Activated CD8-positive, alpha-beta memory T cell treated with anti-CD3 and anti-CD28 coated beads for 36 hours (primary cell): ENCODE data around the gene PNMT. TPM values are rescaled to one million over a fixed set of nuclear protein-coding genes. Genes with fewer than 3 reads are reported as not detected.

Source experiments
- CTCF ChIA-PET: fragments of 350-600 bp; sonication (Branson Sonifier 250); formaldehyde crosslinking; loops from one replicate; lab custom pipeline; 2021; ENCODE audit warnings: antibody characterized with exemption; lab: Charles Lee
- POLR2A ChIA-PET: fragments of 350-600 bp; sonication (Branson Sonifier 250); formaldehyde crosslinking; loops from one replicate; lab custom pipeline; 2021; ENCODE audit warnings: antibody characterized with exemption; lab: Charles Lee
- total RNA-seq, 2 experiments: library from RNA; stranded (reverse); gene quantifications; one replicate each; pipeline ENCODE4 v1.2.3, GENCODE V29; 2021

PNMT gene, protein sequence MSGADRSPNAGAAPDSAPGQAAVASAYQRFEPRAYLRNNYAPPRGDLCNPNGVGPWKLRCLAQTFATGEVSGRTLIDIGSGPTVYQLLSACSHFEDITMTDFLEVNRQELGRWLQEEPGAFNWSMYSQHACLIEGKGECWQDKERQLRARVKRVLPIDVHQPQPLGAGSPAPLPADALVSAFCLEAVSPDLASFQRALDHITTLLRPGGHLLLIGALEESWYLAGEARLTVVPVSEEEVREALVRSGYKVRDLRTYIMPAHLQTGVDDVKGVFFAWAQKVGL
- under 1 TPM in 1 of 2 experiments, not detected in 1; 0.23 TPM for total RNA-seq

GRCh38 chr17:39667945-39668924 lies at the start of gene PNMT:
TSS of gene PNMT (plus strand) at chr17:39668453. CDS start at chr17:39668476, 23 bp downstream.
- POLR2A ChIA-PET: interaction anchor here (0.7 kb wide), 1 partner anchor 20 kb away, joined by 3 read pairs; the partner anchor contains the start of gene PGAP3
- CTCF ChIA-PET: interaction anchor here (0.6 to 4.1 kb wide), 12 partner anchors 11 to 120 kb away, joined by 3 to 28 read pairs (median 4); partner anchors contain the start of gene PGAP3

DNA sequence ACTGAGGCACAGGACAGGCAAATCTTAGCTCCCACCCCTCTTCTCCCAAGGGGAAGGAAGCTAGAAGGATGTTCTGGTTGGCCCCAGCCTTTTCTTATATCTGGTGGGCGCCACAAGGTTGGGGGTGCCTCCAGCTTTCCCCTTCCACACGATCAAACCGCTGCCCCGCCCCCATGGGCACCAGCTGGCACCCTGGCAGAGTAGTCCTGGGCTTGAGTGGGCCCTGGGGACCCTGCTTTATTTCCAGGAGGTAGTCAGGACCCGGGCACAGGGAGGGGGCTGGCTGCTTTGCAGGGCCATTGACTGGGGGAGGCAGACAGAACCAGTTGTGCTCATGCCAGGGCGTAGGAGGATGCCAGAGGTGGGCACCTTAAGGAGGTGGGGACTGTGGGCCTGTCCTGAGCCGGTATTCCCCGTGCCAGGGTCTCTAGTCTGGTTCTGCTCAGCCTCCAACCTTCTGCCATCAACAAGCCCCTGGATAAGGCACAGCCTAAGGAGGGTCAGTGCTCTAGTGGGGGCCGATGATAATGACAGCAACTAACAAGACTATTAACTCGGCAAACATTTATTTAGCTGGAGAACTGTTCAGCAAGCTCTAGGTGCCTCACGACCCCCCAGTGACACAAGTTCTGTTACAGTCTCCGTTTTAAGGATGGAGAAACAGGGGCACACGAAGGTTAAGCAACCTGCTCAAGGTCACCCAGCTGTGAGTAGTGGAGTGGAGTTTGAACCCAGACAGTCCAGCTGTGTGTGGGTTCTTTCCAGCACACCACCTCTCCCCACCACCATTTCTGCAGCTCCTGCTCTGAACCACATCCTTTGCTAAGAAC lies 49.1 kb upstream of the PNMT start:
- ChIA-PET POLR2A (interaction anchor here (0.6 to 0.8 kb wide), 2 partner anchors 16 to 431 kb away, joined by 3 read pairs; no protein-coding TSS in a partner anchor), CTCF (interaction anchor here (0.6 to 7.4 kb wide), 9 partner anchors 8 to 134 kb away, joined by 3 to 80 read pairs (median 3); partner anchors contain the start of gene STARD3)

DNA sequence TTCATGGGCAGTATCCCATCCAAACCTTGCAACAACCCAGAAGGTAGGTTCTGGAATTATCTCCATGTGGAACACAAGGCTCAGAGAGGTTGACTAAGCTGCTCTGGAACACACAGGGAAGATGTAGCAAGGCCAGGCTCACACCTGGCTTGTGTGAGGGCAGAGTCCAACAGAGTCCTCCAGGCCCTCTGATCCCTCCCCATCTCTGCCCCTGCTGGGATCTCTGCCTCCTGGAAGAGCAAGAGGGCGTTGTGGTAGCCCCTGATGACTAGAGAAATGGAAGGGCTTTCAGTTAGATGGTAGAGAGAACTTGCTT lies 48.5 kb upstream of the PNMT start:
- ChIA-PET CTCF (interaction anchor here (0.6 to 7.4 kb wide), 4 partner anchors 9 to 70 kb away, joined by 3 to 80 read pairs (median 3); partner anchors contain the start of gene STARD3), POLR2A (no interaction called here)

DNA sequence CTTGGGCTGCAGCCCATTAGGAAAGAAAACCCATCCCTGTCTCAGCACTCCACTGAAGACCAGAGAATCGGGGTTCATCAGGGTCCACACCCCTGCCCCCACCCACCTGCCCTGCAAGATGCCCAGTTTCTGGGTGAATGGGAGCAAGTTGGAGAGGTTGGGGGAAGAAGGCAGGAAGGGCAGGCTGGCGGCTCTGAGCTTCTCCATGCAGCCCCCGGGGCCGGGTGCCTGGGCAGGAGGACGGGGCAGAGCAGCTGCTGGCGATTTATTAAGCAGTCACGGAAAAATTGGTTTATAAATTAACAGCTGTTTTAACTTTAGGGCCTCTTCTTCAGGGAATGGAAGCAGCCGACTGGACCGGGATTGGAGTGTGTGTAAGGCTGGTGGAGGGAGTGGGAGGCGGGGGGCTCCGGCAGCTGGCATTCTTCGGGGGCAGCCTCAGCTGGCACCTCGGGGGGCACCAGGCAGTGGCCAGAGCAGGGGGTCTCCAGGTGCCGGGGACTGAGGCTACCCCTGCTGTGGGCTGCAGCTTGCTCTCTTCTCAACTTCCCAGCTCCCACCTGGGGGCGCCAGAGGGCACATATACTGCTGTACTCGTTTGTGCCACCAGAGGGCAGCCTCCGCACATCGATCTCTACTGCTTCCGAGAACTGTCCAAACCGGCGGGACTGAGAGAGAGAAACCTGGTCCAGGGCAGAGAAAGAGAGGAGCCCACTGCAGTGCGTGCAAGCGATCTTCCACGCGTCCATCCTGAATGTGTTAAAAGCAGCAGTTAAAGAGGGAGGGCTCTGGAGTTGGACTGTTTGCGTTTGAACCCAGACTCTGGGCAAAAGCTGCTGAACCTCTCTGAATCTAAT lies 46.5 kb upstream of the PNMT start:
- POLR2A ChIA-PET: interaction anchor here (0.8 to 0.9 kb wide), 2 partner anchors 31 to 131 kb away, joined by 3 read pairs; no protein-coding TSS in a partner anchor
- CTCF ChIA-PET: interaction anchor here (0.5 to 7.4 kb wide), 60 partner anchors 8 to 873 kb away, joined by 3 to 80 read pairs (median 5); partner anchors contain the start of genes MIEN1, NEUROD2, PGAP3 and PNMT

GRCh38 chr17:39622380-39623006 lies 45.8 kb upstream of the PNMT start:
- POLR2A ChIA-PET: interaction anchor here (0.9 kb wide), 1 partner anchor 30 kb away, joined by 3 read pairs; no protein-coding TSS in a partner anchor
- CTCF ChIA-PET: interaction anchor here (0.6 to 7.4 kb wide), 43 partner anchors 10 to 872 kb away, joined by 3 to 80 read pairs (median 7); partner anchors contain the start of genes IKZF3, MIEN1, NEUROD2 and PGAP3

DNA sequence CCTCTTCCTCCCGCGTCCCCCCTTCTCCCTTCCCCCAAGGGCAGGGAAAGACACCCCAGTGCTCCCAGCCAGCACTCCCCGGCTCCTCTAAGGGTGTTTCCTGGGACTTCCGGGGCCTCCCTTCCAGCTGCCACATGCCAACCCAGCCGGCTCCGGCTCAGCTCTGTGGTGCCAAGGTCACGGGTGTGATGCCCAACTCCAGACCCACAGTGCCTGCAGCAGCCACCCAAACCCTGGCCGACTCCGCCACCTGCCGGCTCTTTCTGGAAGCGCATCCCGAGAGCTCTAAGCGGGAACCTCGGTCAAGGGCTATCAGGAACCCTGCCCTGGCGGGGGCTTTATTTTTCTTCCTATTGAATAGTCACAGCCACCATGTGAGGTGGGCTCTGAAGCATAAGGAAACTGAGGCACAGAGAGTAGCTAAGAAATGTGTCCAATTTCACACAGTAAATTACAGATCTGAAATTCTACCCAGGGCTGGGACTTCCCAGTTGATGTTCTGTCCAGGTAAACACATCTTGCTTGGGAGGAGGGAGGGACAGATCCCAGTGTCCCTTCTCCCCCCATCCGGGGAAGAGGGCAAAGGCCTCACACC lies 44.8 kb upstream of the PNMT start:
- ChIA-PET POLR2A (no interaction called here), CTCF (interaction anchor here (0.6 to 7.4 kb wide), 26 partner anchors 9 to 1104 kb away, joined by 3 to 80 read pairs (median 5); partner anchors contain the start of genes IKZF3, MIEN1, NEUROD2 and STARD3)

DNA sequence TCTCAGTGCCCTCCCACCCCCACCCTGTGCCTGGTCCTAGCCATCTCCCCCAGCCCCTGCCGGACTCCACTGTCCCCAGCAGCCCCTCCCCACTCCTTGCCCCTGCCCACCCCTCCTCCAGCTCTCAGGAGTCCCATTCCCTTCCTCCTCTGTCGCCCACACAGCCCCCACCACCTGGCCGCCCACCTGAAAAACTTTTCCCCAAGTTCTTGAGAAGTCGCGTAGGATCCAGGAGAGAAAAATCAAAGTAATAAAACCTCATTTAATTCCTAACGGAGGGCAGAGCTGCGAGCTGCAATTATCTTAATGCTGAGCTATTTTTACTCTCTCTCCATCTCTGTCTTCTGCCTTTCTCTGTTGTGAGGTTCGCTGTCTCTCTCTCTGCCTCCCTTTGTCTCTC lies 43.9 kb upstream of the PNMT start:
- POLR2A ChIA-PET: no interaction called here
- CTCF ChIA-PET: interaction anchor here (1.3 to 7.4 kb wide), 7 partner anchors 10 to 106 kb away, joined by 3 to 80 read pairs (median 16); partner anchors contain the start of genes MIEN1, NEUROD2 and STARD3

DNA sequence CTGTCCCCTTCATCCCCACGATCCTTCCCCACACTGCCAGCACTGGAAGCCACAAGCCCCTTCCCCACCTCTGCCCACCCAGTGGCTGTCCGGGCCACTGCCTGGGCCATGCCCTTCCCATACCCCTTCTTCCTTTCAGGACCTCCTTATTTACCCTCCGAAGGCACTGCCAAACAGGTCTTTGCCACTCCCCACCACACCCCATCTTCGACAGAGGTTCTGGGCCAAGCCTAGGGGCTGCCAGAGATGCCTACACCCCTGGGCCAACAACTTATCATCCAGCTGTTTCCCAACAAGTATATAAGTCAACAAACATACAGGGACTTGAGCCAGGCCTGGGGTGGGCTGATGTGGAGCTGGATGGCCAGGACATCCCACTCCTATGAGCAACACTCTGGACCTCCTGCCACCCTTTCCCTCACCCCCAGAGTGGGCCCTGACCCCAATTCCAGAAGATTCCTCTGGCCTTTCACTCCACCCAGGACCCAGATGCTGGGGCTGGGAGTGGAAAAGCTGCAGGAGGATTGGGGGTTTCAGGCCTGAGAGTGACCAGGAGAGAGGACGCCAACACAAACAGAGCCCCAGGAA lies 43.0 kb upstream of the PNMT start:
- CTCF ChIA-PET: interaction anchor here (0.5 to 7.4 kb wide), 5 partner anchors 11 to 305 kb away, joined by 3 to 80 read pairs (median 4); no protein-coding TSS in a partner anchor
- POLR2A ChIA-PET: no interaction called here

DNA sequence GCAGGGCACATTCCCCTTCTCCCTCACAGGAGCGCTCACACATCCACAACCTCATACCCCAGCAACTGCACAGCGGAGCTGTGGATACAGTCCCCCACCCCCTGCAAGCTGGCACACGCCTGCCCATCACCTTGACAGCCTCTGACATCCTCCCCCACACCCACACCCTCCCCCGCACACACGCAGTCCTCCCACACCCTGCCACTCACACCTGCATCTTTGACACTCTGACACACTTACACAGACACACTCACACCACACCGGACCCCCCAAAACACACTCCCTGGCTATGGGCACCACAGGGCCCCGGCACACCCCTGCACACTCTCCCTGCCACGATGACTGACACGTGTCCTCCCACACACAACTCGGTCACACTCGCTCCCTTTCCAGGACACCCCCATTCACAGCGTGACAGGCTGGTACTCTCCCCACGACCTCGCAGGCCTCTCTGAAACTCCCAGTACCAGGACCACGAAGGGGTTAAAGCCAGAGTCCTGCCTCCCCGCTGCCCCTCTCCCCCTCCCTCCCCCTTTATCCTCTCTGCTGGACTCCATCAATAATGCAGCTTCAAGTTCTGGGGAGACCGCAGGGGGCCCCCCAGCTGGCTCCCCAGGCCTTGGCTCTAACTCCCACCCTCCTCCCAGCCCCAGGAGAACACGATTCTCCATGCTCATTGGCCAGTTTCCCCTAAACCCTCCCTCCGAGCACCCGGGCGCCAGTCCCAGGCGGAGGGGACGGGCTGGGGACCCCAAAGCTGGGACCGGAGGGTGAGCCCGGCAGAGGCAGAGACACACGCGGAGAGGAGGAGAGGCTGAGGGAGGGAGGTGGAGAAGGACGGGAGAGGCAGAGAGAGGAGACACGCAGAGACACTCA lies 41.8 kb upstream of the PNMT start, which contains the start of gene PPP1R1B:
TSS of gene PPP1R1B (plus strand) at position 782 of the 876 bp plus-strand sequence. CDS start 441 bp downstream, outside the sequence.
- CTCF ChIA-PET: interaction anchor here (0.9 to 1.4 kb wide), 2 partner anchors 27 to 127 kb away, joined by 3 to 7 read pairs; no protein-coding TSS in a partner anchor
- POLR2A ChIA-PET: no interaction called here

GRCh38 chr17:39627047-39627711 lies 41.1 kb upstream of the PNMT start:
- CTCF ChIA-PET: interaction anchor here (0.6 to 2.0 kb wide), 3 partner anchors 21 to 108 kb away, joined by 3 to 9 read pairs (median 6); no protein-coding TSS in a partner anchor
- POLR2A ChIA-PET: interaction anchor here (1.0 kb wide), 1 partner anchor 354 kb away, joined by 3 read pairs; no protein-coding TSS in a partner anchor

- ChIA-PET POLR2A (interaction anchor here (0.5 to 1.0 kb wide), 2 partner anchors 186 to 353 kb away, joined by 3 read pairs; no protein-coding TSS in a partner anchor), CTCF (interaction anchor here (0.6 to 2.0 kb wide), 6 partner anchors 11 to 107 kb away, joined by 3 to 9 read pairs (median 4); no protein-coding TSS in a partner anchor)
Observed at GRCh38 chr17:39627712-39628516, 40.3 kb upstream of the PNMT start.

GRCh38 chr17:39628655-39629493 lies 39.4 kb upstream of the PNMT start:
- CTCF ChIA-PET: interaction anchor here (0.9 to 2.0 kb wide), 3 partner anchors 10 to 81 kb away, joined by 3 to 9 read pairs (median 4); no protein-coding TSS in a partner anchor
- POLR2A ChIA-PET: interaction anchor here (0.5 to 0.7 kb wide), 2 partner anchors 185 to 293 kb away, joined by 3 read pairs; no protein-coding TSS in a partner anchor
